ENCODE results near the gene HHIPL1.

HHIPL1 gene

DNA sequence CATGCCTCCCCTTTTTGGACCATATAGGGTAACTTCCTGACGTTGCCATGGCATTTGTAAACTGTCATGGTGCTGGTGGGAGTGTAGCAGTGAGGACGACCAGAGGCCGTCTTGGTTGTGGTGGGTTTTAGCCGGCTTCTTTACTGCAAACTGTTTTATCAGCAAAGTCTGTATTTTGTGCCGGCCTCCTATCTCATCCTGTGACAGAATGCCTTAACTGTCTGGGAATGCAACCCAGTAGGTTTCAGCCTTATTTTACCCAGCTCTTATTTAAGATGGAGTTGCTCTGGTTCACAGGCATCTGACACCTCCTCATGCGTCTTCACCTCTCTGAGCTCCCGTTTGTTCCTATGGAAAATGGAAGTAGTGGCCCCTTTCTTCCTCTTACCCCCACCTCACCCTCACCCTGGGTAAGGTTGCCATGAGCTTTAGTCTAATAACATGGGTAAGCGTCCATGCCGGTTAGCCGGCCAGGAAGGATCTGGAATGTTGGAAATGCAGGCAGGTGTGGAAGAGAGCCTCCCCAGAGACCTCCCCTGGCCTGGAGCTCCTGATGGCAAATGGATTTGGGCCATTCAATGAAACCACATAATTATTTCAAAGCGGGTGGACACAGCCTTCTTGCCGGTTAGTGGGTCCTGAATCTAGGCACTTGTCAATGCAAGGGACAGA is 18.6 kb downstream of the HHIPL1 start:
- Histone ChIP-seq H3K27me3 (peaks cover 14% of the 10 kb centered on the region; the same call in 1 of the 2 replicates), H3K27ac (peak overlapping the region; percentile 94), H3K9me3 (no peaks in the 10 kb centered on the region), H3K4me3 (0 out of 2 replicates have a peak overlapping the region, but pooled peaks have one; percentile 36), H4K20me1 (no peaks in the 10 kb centered on the region), H3K36me3 (no peaks in the 10 kb centered on the region), H3K4me1 (peaks cover 95% of the 10 kb centered on the region), H3K9ac (peak overlapping the region; percentile 69), H3K4me2 (peak overlapping the region; percentile 96)
- no peak for TF ChIP-seq Cebpa-rat (IDR thresholded peaks at IDR 0.05)

DNA sequence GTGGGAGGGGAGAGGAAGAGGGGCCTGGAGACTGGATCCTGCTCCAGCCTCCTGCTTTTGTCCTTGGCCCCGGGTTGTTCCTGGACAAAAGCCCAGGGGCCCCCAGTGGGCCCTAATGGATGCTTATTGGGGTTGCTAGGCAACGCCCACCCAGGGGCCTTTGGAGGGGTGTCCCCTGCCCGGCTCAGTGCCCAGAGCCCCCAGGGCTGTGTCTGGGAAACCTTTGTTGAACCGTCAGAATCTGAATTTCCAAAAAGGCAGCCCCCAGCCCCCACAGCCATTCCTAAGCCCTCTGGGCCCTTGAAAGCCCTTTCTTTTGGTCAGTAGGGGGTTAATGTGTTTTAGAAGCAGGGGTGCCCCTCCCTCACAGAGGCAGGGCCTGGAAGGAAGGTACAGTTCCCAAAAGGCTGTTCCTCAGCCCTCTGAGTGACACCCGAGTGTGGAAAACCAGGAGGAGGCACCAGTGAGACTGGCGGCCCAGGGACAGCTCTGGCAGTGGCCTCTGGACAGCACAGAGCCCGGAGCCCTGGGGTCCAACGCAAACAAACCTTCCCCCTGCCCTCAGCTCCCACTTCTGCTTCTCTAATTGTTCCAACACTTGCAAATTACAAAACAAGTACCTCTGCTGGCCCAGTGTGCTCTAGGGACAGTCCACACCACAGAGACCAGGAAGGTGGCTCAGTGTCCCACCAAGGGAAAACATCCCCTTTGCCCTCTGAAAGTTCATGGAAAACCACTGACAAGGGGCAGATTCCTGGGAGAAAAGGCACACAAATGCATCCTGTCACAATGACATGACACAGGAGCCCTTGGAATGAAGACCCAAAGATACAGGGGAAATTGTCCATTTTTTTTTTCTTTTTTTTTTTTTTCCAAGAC is 19.4 kb downstream of the HHIPL1 start:
- peak overlapping the region; percentile 94 for H3K27ac ChIP-seq
- peak overlapping the region; percentile 96 for H3K4me2 ChIP-seq
- no peaks in the 10 kb centered on the region for H3K9me3 ChIP-seq
- H3K4me3 ChIP-seq: peak overlapping the region; percentile 36
- H4K20me1 ChIP-seq: no peaks in the 10 kb centered on the region
- peaks cover 6% of the 10 kb centered on the region; the same call in 1 of the 2 replicates for H3K27me3 ChIP-seq
- peaks cover 87% of the 10 kb centered on the region for H3K4me1 ChIP-seq
- no peaks in the 10 kb centered on the region for H3K36me3 ChIP-seq
- peak overlapping the region; percentile 69 for H3K9ac ChIP-seq
- TF ChIP-seq Cebpa-rat (IDR thresholded peaks at IDR 0.05): no peak

DNA sequence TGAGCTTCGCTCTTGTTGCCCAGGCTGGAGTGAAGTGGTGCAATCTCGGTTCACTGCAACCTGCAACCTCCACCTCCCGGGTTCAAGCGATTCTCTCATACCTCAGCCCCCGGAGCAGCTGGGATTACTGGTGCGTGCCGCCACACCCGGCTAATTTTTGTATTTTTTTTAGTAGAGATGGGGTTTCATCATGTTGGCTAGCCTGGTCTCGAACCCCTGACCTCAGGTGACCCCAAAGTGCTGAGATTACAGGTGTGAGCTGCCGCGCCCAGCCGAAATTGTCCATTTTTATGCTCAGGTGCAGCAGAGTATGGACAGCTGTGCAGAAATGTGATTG is 20.0 kb downstream of the HHIPL1 start:
- Histone ChIP-seq H3K4me2 (peak overlapping the region; percentile 96), H3K4me1 (peaks cover 83% of the 10 kb centered on the region), H3K9ac (peak overlapping the region; percentile 69), H3K4me3 (0 out of 2 replicates have a peak overlapping the region, but pooled peaks have one; percentile 36), H4K20me1 (no peaks in the 10 kb centered on the region), H3K27me3 (peaks cover 4% of the 10 kb centered on the region; the same call in 1 of the 2 replicates), H3K9me3 (no peaks in the 10 kb centered on the region), H3K36me3 (no peaks in the 10 kb centered on the region), H3K27ac (peak overlapping the region; percentile 94)
- TF ChIP-seq Cebpa-rat (IDR thresholded peaks at IDR 0.05): peak; percentile 92

DNA sequence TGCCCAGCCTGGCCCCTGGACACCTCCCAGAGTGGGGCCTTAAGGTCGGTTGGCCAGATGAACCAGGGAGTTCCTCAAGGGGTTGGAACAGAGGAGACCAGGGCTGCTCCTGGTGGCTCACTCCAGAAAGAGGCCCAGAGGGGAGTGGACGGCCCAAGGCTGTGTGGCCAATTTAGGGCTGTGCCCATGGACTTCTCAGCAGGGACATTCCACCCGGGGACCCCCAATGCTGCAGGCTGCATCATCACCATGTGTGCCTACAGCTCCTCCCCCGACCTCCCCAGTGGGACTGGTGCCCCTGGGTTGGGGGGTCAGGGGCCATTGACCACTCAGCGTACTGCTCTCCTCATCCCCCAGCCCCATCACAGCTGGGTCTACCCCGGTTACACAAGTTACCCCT is 21.6 kb downstream of the HHIPL1 start:
- no peak for TF ChIP-seq Cebpa-rat (IDR thresholded peaks at IDR 0.05)
- H3K4me1 ChIP-seq: peaks cover 67% of the 10 kb centered on the region
- H3K36me3 ChIP-seq: no peaks in the 10 kb centered on the region
- no peaks in the 10 kb centered on the region for H3K27me3 ChIP-seq
- no peaks in the 10 kb centered on the region for H3K9me3 ChIP-seq
- H3K4me3 ChIP-seq: no peak overlapping the region
- H3K9ac ChIP-seq: peak overlapping the region; percentile 38; the same call in 1 of the 2 replicates
- H3K27ac ChIP-seq: peak overlapping the region; percentile 94
- H3K4me2 ChIP-seq: peak overlapping the region; percentile 96
- H4K20me1 ChIP-seq: no peaks in the 10 kb centered on the region

DNA sequence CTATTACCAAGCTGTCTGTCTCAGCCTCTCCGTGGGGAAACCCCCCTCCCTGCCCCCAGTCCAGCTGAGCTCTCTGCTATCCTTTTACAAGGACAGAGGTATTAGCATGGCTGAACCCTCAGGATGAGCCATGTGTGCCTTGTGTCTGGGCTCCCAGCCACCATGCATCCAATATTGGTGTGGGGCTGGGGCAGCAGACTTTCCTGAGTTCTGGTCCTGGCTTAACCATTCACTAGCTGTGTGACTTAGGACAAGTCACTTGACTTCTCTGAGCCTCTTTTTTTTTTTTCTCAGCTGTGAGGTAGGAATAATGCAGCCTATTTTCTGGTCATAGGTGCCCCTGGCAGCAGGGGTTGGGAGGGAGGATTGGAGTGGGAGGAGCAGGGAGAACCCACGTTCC is 22.1 kb downstream of the HHIPL1 start:
- no peaks in the 10 kb centered on the region for H3K27me3 ChIP-seq
- peaks cover 65% of the 10 kb centered on the region for H3K4me1 ChIP-seq
- no peaks in the 10 kb centered on the region for H4K20me1 ChIP-seq
- no peak overlapping the region for H3K9ac ChIP-seq
- H3K27ac ChIP-seq: peak overlapping the region; percentile 94
- H3K9me3 ChIP-seq: no peaks in the 10 kb centered on the region
- H3K36me3 ChIP-seq: no peaks in the 10 kb centered on the region
- H3K4me2 ChIP-seq: peak overlapping the region; percentile 96
- TF ChIP-seq Cebpa-rat (IDR thresholded peaks at IDR 0.05): no peak
- H3K4me3 ChIP-seq: no peak overlapping the region

DNA sequence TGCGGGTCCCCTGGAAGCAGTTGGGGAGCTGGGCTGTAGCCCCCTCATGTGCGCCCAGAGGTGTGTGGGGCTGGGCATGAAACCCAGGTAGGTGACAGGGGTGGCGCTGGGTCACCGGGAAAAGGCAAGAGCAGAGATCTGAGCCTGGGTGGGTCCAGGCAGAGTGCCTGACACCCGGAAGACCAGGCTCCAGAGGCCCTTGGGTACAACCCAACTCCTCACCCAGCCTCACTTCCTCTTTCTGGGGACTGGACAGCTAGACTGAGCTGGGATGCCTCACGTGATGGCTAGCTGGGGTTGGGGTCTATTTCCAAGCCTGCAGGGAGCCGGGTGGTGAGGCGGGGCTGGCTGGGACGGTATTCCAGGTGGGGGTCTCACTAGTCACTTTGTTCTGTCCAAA is 22.9 kb downstream of the HHIPL1 start:
- TF ChIP-seq Cebpa-rat (IDR thresholded peaks at IDR 0.05): no peak
- H3K27ac ChIP-seq: peak overlapping the region; percentile 94

DNA sequence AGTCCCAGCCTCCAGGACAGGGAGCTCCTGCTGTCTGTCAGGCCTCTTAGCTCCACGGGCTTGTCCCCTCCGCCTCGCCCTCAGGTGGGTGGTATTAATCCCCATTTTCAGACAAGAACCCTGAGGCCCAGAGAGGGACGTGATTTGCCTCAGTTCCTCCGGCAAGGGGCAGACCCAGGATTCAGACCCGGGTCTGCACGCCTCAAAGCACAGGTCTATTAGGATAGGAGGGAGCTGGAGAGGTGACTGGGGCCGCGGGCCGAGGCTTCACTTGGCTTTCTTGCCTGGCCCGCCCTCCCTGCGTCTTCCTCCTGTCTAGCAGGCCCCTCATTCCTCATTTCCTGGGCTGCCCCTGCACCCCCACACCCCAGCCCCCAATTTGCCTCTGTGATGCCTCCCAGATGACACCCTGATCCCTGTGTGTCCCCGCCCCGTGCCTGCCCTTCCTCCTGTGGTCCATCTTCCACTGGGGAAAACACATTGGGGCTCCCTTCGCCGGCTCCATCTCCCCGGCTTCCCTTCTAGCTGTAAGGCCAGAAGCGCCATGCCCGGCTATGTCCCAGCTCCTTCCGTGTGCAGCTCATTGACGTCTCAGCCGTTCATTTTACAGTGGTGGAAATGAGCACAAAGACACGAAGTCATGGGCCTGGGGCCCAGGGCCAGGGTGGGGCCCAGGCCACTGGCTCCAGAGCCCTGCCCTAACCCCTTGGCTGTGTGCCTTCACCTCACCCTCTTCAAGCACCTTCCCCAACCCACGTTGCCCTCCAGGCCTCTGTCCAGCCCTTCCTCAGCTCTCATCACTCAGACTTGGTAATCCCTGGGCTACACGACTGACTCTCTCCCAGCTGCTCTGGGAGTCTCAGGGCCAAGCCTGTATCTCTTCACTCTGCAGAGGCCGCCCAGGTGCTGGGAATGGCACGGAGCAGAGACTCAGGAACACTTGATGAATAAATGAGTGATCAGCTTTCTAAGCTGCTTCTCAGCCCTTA is 23.7 kb downstream of the HHIPL1 start:
- H3K27ac ChIP-seq: peak overlapping the region; percentile 94
- no peaks in the 10 kb centered on the region for H3K27me3 ChIP-seq
- no peak for TF ChIP-seq Cebpa-rat (IDR thresholded peaks at IDR 0.05)
- no peak overlapping the region for H3K9ac ChIP-seq
- no peak overlapping the region for H3K4me3 ChIP-seq
- peaks cover 63% of the 10 kb centered on the region for H3K4me1 ChIP-seq
- H4K20me1 ChIP-seq: no peaks in the 10 kb centered on the region
- no peaks in the 10 kb centered on the region for H3K9me3 ChIP-seq
- peak overlapping the region; percentile 96 for H3K4me2 ChIP-seq
- no peaks in the 10 kb centered on the region for H3K36me3 ChIP-seq

More for the DNA sequence above, 22.9 kb downstream of the HHIPL1 start:
- Histone ChIP-seq H3K9me3 (no peaks in the 10 kb centered on the region), H3K4me3 (no peak overlapping the region), H3K4me2 (peak overlapping the region; percentile 96), H3K27me3 (no peaks in the 10 kb centered on the region), H3K9ac (no peak overlapping the region), H4K20me1 (no peaks in the 10 kb centered on the region), H3K4me1 (peaks cover 65% of the 10 kb centered on the region), H3K36me3 (no peaks in the 10 kb centered on the region)

DNA sequence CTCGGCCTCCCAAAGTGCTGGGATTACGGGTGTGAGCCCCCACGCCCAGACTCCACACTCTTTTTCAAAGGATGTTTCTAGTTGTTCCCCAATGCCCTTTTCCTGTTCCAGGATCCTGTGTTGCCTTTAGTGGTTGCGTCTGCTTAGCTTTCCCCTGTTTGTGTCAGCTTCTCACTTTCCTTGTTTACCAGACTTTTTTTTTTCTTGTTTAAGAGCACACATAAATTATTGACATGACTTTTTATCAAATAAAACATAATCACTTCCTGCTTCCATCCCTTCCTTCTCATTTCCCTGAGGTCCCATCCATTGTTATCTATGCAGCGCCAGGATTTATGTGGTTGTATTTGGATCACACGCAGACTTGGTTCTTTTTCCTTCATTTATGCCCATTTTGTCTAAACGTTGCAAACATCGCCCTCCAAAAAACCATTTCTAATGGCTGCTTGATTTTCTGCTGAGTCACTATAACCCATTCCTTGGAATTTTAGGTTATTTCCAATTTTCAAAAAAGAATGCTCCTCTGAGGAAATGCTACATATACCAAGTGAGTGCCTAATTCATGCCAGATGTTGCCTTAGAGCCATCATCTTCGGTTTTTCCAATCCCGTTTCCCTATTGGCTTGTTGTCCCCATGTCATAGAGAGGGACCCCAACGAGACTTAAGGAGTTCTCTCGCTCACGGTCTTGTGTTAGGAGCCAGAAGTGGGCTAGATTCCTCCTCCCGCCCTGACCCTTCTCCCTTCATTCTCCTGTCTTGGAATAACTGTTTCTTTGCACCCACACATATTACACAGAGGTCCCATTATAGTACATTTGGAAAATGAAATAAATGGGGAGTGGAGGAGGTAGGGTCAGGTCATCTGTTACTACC is 25.7 kb downstream of the HHIPL1 start:
- Histone ChIP-seq H3K4me3 (no peak overlapping the region), H3K9ac (no peak overlapping the region), H4K20me1 (no peaks in the 10 kb centered on the region), H3K4me2 (no peak overlapping the region), H3K9me3 (no peaks in the 10 kb centered on the region), H3K4me1 (peaks cover 43% of the 10 kb centered on the region), H3K27ac (no peak overlapping the region), H3K36me3 (no peaks in the 10 kb centered on the region), H3K27me3 (no peaks in the 10 kb centered on the region)
- TF ChIP-seq Cebpa-rat (IDR thresholded peaks at IDR 0.05): no peak
